Upper lobe of left lung (tissue), 4 donors: ENCODE measurements around the gene ATXN1.

Experiments used
- CTCF ChIP-seq, 6 experiments: fragments of 450-650 bp in 4 of 6; fragments of 200-600 bp in 2 of 6; sonication (generic) in 2 of 6; IDR thresholded peaks; one replicate each; pipeline ENCODE4 v1.5.1; 2016 to 2019; ENCODE audit warnings: antibody characterized with exemption in 6 of 6
- EP300 ChIP-seq, 4 donors: sonication (generic); formaldehyde crosslinking; IDR thresholded peaks; one replicate each; pipeline ENCODE4 v1.5.1; 2017; ENCODE audit warnings: antibody characterized with exemption in 4 of 4, control low read depth in 2 of 4
- POLR2A ChIP-seq, 4 donors: fragments of 450-650 bp; IDR thresholded peaks; one replicate each; pipeline ENCODE4 v1.5.1; 2016 to 2017; ENCODE audit warnings: antibody characterized with exemption in 4 of 4, mild to moderate bottlenecking in 2 of 4
- POLR2AphosphoS5 ChIP-seq, 2 donors: sonication (generic); formaldehyde crosslinking; IDR thresholded peaks; one replicate each; pipeline ENCODE4 v1.5.1; 2017; ENCODE audit warnings: antibody characterized with exemption in 2 of 2

DNA sequence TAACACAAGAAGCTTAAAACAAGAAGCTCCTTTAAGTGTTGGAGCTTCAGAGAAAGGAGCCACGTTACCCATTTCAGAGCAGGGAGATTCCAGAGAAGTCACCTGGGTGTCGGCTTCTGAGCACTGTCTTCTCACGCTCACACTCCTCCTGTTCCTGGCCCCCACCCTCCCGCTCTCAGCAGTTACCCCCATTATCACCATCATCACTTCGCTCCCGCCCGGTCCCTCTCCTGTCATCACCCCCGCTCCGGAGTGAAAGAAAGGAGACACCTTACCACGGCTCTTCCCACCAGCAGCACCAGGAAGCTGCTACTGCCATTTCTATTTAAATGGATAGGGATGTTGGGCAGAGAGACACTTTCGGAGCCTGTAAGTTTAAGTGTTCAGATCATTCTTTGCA is 399.0 kb downstream of the ATXN1 start:
- TF ChIP-seq POLR2AphosphoS5 (IDR thresholded peaks at IDR 0.05) (no peak), EP300 (IDR thresholded peaks at IDR 0.05) (no peak), CTCF (IDR thresholded peaks at IDR 0.05) (no peak), POLR2A (IDR thresholded peaks at IDR 0.05) (no peak)
